HCT116 (cell line): ENCODE results near the gene CD244. TPM values are rescaled to one million over a fixed set of nuclear protein-coding genes. Genes with fewer than 3 reads are reported as not detected.

Experiments used
- ATAC-seq: fragments of 200-7000 bp; cut with Tn5 transposase; 2 replicates; pipeline ENCODE4 v1.9.1; 2020; ENCODE audit warnings: mild to moderate bottlenecking, moderate library complexity
- BruUV-seq: library from RNA; stranded (reverse); fragments of 400-500 nt; replicated peaks from 2 replicates; lab custom pipeline; 2021; lab: Mats Ljungman, UMichigan
- CTCF ChIA-PET: fragments of 300-600 bp; sonication (Branson Sonifier 250); formaldehyde crosslinking; loops from one replicate; lab custom pipeline; 2021; ENCODE audit warnings: antibody characterized with exemption; lab: Charles Lee
- POLR2A ChIA-PET: fragments of 300-600, 350-600 bp; sonication (Branson Sonifier 250); formaldehyde crosslinking; loops from one replicate; lab custom pipeline; 2021; ENCODE audit warnings: antibody characterized with exemption; lab: Charles Lee
- RAD21 ChIA-PET, 2 experiments: fragments of 300-600 bp; sonication (Branson Sonifier 250); formaldehyde crosslinking; loops; one replicate each; lab custom pipeline; 2023; ENCODE audit warnings: low total read pairs in 2 of 2; ENCODE audit not compliant: uncharacterized antibody in 2 of 2, unreplicated experiment in 2 of 2, low non-redundant PET in 1 of 2; lab: Charles Lee
- DNase-seq: peaks from one replicate; pipeline ENCODE4 v3.0.0-alpha.2; 2010; ENCODE audit warnings: low read depth, low spot score
- H2AFZ ChIP-seq: fragments of 200-600 bp; shearing (Covaris generic), sonication (generic); 2 replicates; pipeline ENCODE4 v1.6.1; 2017; ENCODE audit warnings: low read depth, mixed run types, mixed read lengths, antibody characterized with exemption, low read length; ENCODE audit not compliant: poor library complexity, severe bottlenecking
- H3K27ac ChIP-seq: 2 replicates; pipeline ENCODE4 v1.5.1; 2012; ENCODE audit warnings: low read depth, low read length
- H3K27me3 ChIP-seq: fragments of 200-600 bp; sonication (generic); 2 replicates; pipeline ENCODE4 v1.6.1; 2016; ENCODE audit warnings: mixed run types, low read length, mixed read lengths; ENCODE audit not compliant: insufficient read depth
- H3K36me3 ChIP-seq, 2 experiments: fragments of 200-500 bp in 1 of 2; fragments of 200-600 bp in 1 of 2; sonication (Bioruptor generic) in 1 of 2; sonication (generic) in 1 of 2; 2 replicates each; pipeline versions ENCODE4 v1.5.1 to v1.6.1; 2014 to 2016; ENCODE audit warnings: low read length in 2 of 2, inconsistent platforms in 1 of 2, mixed read lengths in 1 of 2, mixed run types in 1 of 2; ENCODE audit not compliant: insufficient read depth in 2 of 2, control insufficient read depth in 1 of 2
- H3K4me1 ChIP-seq, 2 experiments: fragments of 200-600 bp in 1 of 2; sonication (generic) in 1 of 2; 2 replicates each; pipeline versions ENCODE4 v1.5.1 to v1.6.1; 2012 to 2017; ENCODE audit warnings: low read length in 2 of 2, inconsistent platforms in 1 of 2, mild to moderate bottlenecking in 1 of 2, mixed read lengths in 1 of 2, mixed run types in 1 of 2, moderate library complexity in 1 of 2; ENCODE audit not compliant: insufficient read depth in 2 of 2, control insufficient read depth in 1 of 2
- H3K4me2 ChIP-seq: fragments of 200-600 bp; sonication (generic); 2 replicates; pipeline ENCODE4 v1.6.1; 2017; ENCODE audit warnings: mixed run types, low read length, mixed read lengths
- H3K4me3 ChIP-seq, 2 experiments: fragments of 200-600 bp in 1 of 2; sonication (generic) in 1 of 2; replicated peaks in 1 of 2; 2 replicates each; pipeline ENCODE4 v1.5.1; 2011 to 2016; ENCODE audit warnings: low read length in 2 of 2, control low read depth in 1 of 2, low read depth in 1 of 2, mild to moderate bottlenecking in 1 of 2, mixed read lengths in 1 of 2, mixed run types in 1 of 2
- H3K79me2 ChIP-seq: fragments of 200-600 bp; sonication (generic); 2 replicates; pipeline ENCODE4 v1.6.1; 2017; ENCODE audit warnings: mild to moderate bottlenecking, mixed run types, low read length, moderate library complexity, mixed read lengths; ENCODE audit not compliant: insufficient read depth
- H3K9ac ChIP-seq: fragments of 200-600 bp; sonication (generic); 2 replicates; pipeline ENCODE4 v1.6.1; 2016; ENCODE audit warnings: low read length, mixed read lengths
- H3K9me2 ChIP-seq: fragments of 200-600 bp; sonication (generic), shearing (Covaris generic); 2 replicates; pipeline ENCODE4 v1.6.1; 2017; ENCODE audit warnings: mixed run types, mild to moderate bottlenecking, moderate library complexity; ENCODE audit not compliant: insufficient read depth
- H3K9me3 ChIP-seq, 2 experiments: fragments of 200-500 bp in 1 of 2; fragments of 200-600 bp in 1 of 2; sonication (Bioruptor generic) in 1 of 2; sonication (generic) in 1 of 2; 2 replicates each; pipeline ENCODE4 v1.6.1; 2014 to 2017; ENCODE audit warnings: low read length in 2 of 2, mixed read lengths in 2 of 2, inconsistent platforms in 1 of 2, low read depth in 1 of 2, mild to moderate bottlenecking in 1 of 2, mixed run types in 1 of 2, moderate library complexity in 1 of 2; ENCODE audit not compliant: control insufficient read depth in 1 of 2, insufficient read depth in 1 of 2
- H4K20me1 ChIP-seq: fragments of 200-600 bp; sonication (generic), shearing (Covaris generic); 2 replicates; pipeline ENCODE4 v1.6.1; 2017; ENCODE audit warnings: mixed run types, mild to moderate bottlenecking, moderate library complexity; ENCODE audit not compliant: insufficient read depth
- CBX3 ChIP-seq: IDR thresholded peaks from 2 replicates; pipeline ENCODE4 v1.6.1; 2012; ENCODE audit warnings: low read depth
- CTCF ChIP-seq, 3 experiments: fragments of 200-600 bp in 1 of 3; sonication (generic) in 1 of 3; IDR thresholded peaks in 2 of 3; conservative IDR thresholded peaks in 1 of 3; 2 replicates each; pipeline ENCODE4 v1.5.1; 2012 to 2017; ENCODE audit warnings: low read depth in 2 of 3, low read length in 2 of 3, antibody characterized with exemption in 1 of 3, borderline replicate concordance in 1 of 3, control low read depth in 1 of 3, mild to moderate bottlenecking in 1 of 3, mixed read lengths in 1 of 3, mixed run types in 1 of 3, moderate library complexity in 1 of 3; ENCODE audit not compliant: insufficient read depth in 1 of 3
- EGR1 ChIP-seq: IDR thresholded peaks from 2 replicates; pipeline ENCODE4 v1.6.1; 2012; ENCODE audit warnings: low read depth
- EZH2 ChIP-seq: fragments of 200-600 bp; sonication (generic); IDR thresholded peaks from 2 replicates; pipeline ENCODE4 v1.6.1; 2017; ENCODE audit warnings: antibody characterized with exemption, mixed run types
- JUND ChIP-seq: IDR thresholded peaks from 2 replicates; pipeline ENCODE4 v1.6.1; 2012
- MAX ChIP-seq: IDR thresholded peaks from 2 replicates; pipeline ENCODE4 v1.6.1; 2012
- RAD21 ChIP-seq: IDR thresholded peaks from 2 replicates; pipeline ENCODE4 v1.6.1; 2012; ENCODE audit warnings: low read depth, mild to moderate bottlenecking
- REST ChIP-seq: IDR thresholded peaks from 2 replicates; pipeline ENCODE4 v1.6.1; 2012; ENCODE audit warnings: low read depth
- SRF ChIP-seq: IDR thresholded peaks from 2 replicates; pipeline ENCODE4 v1.6.1; 2012; ENCODE audit warnings: low read depth
- TCF7L2 ChIP-seq: IDR thresholded peaks from 2 replicates; pipeline ENCODE4 v1.7.0; 2011; ENCODE audit warnings: borderline replicate concordance, inconsistent platforms; ENCODE audit not compliant: insufficient read depth, insufficient read length; ENCODE audit errors: extremely low read depth
- YY1 ChIP-seq: IDR thresholded peaks from 2 replicates; pipeline ENCODE4 v1.6.1; 2011; ENCODE audit warnings: low read length, low read depth, moderate library complexity, mild to moderate bottlenecking; ENCODE audit not compliant: insufficient replicate concordance; ENCODE audit errors: extremely low read depth
- ZFX ChIP-seq: fragments of 450-650 bp; IDR thresholded peaks from 2 replicates; pipeline ENCODE4 v1.6.1; 2017
- ZNF274 ChIP-seq: fragments of 200-500 bp; sonication (Bioruptor generic); IDR thresholded peaks from 2 replicates; pipeline ENCODE4 v1.6.1; 2014; ENCODE audit warnings: mild to moderate bottlenecking, low read depth, low read length, inconsistent platforms
- intact Hi-C: fragments of 100-400 bp; cut with micrococcal nuclease; formaldehyde crosslinking; loops from 2 replicates; pipeline ENCODE4 v1.10.0; 2022
- total RNA-seq: library from RNA; stranded (reverse); gene quantifications from one replicate; pipeline ENCODE4 v1.2.1, GENCODE V29; 2021; ENCODE audit not compliant: unreplicated experiment

CD244 gene
- total RNA-seq, 1 experiment from 2014 or later, result not detected

- Histone ChIP-seq H3K27ac (no peak overlapping the region), H3K36me3 (no peaks in the 10 kb centered on the region), H3K9me2 (no peaks in the 10 kb centered on the region), H3K27me3 (no peaks in the 10 kb centered on the region), H3K9me3 (no peaks in the 10 kb centered on the region), H4K20me1 (no peaks in the 10 kb centered on the region), H3K4me2 (no peak overlapping the region), H3K9ac (no peak overlapping the region), H3K4me1 (no peaks in the 10 kb centered on the region), H3K79me2 (no peaks in the 10 kb centered on the region), H2AFZ (no peak overlapping the region), H3K4me3 (no peak overlapping the region)
- CTCF ChIA-PET, result no interaction called here
- DNase-seq (no peak), ATAC-seq (no peak)
- no TSS peak for BruUV-seq
- TF ChIP-seq EZH2 (no peak), REST (no peak), RAD21 (no peak), SRF (no peak), YY1 (no peak), CTCF (IDR thresholded peaks at IDR 0.05 in 2 of 3, conservative IDR thresholded peaks at IDR 0.05 in 1 of 3; ENCODE audit: borderline replicate concordance in 1 of 3, insufficient read depth in 1 of 3, low read depth in 2 of 3, low read length in 2 of 3) (no peak), ZNF274 (no peak), ZFX (no peak), MAX (no peak), JUND (no peak), TCF7L2 (no peak), CBX3 (no peak), EGR1 (no peak)
- intact Hi-C loops, result no loop called here
- RAD21 ChIA-PET, result no interaction called here
- POLR2A ChIA-PET, result no interaction called here
These were observed 68.3 kb downstream of the CD244 start for GRCh38 chr1:160794376-160794775.
